A673 (cell line): ENCODE data around the gene TLE2.

Experiments
- CTCF ChIP-seq: fragments of 300-800, 200-600 bp; sonication (generic); conservative IDR thresholded peaks from 2 replicates; pipeline ENCODE4 v1.5.1; 2017; ENCODE audit warnings: low read depth, mild to moderate bottlenecking, antibody characterized with exemption, low read length, moderate library complexity, mixed read lengths
- EZH2 ChIP-seq: fragments of 200-600 bp; sonication (generic); IDR thresholded peaks from 2 replicates; pipeline ENCODE4 v1.6.1; 2017; ENCODE audit warnings: borderline replicate concordance, low read depth, mild to moderate bottlenecking, mixed read lengths, antibody characterized with exemption, low read length; ENCODE audit not compliant: poor library complexity, severe bottlenecking

GRCh38 chr19:3045191-3045590 is 16.1 kb upstream of the TLE2 start:
- TF ChIP-seq CTCF (no peak), EZH2 (no peak)
